ENCODE data around the gene CCDC78. TPM values are rescaled to one million over a fixed set of nuclear protein-coding genes. Genes with fewer than 3 reads are reported as not detected.

Gene CCDC78
- total and polyA plus RNA-seq, 2 of the 13 experiments (the other 11 are each of a cell fraction or from before 2014, with no cell fraction given): 0.53 to 1.5 TPM

DNA sequence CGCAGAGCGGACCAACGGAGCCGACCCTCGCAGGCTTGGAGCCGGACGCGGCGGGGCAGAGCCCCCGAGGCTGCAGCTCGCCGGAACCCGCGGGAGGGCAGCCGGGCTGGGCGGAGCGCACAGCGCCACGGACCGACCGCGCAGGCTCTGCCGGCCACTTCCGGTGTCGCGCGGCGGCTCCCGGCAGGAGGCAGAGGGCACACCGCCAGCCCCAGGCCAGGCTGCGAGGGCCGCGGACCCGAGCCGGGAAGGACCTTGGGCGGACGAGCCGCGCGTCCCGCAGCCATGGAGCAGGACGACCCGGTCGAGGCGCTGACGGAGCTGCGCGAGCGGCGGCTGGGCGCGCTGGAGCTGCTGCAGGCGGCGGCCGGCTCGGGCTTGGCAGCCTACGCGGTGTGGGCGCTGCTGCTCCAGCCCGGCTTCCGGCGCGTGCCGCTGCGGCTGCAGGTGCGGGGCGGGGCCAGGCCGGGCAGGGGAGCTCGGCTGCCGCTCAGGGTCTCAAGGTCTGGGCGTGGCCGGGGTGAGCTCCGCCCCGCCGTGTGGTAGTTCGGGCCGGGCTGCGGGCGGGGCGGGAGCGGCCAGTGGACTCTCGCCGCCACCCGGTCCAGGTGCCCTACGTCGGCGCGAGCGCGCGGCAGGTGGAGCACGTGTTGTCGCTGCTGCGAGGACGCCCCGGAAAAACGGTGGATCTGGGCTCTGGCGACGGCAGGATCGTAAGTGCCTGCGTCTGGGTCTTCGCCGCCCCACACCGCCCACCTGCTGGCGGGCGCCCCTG lies 5.1 kb downstream of the CCDC78 start, which contains the start of gene ANTKMT (continued):
- TF ChIP-seq, protein P1, sequence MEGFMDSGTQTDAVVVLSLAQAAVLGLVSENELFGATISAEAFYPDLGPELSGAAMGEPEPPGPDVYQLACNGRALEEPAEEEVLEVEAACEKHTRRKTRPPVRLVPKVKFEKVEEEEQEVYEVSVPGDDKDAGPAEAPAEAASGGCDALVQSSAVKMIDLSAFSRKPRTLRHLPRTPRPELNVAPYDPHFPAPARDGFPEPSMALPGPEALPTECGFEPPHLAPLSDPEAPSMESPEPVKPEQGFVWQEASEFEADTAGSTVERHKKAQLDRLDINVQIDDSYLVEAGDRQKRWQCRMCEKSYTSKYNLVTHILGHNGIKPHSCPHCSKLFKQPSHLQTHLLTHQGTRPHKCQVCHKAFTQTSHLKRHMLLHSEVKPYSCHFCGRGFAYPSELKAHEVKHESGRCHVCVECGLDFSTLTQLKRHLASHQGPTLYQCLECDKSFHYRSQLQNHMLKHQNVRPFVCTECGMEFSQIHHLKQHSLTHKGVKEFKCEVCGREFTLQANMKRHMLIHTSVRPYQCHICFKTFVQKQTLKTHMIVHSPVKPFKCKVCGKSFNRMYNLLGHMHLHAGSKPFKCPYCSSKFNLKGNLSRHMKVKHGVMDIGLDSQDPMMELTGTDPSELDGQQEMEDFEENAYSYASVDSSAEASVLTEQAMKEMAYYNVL (CRISPR knock-in tag; IDR thresholded peaks at IDR 0.05; ENCODE audit: borderline replicate concordance): 0 out of 2 replicates have a peak, but pooled peaks have one; percentile 18
- TF ChIP-seq ZNF274 (CRISPR knock-in tag; IDR thresholded peaks at IDR 0.05) (peak; percentile 87), ADNP (CRISPR knock-in tag; IDR thresholded peaks at IDR 0.05) (no peak), RARG (CRISPR knock-in tag; IDR thresholded peaks at IDR 0.05; ENCODE audit: low read depth) (no peak), NFYB (CRISPR knock-in tag; IDR thresholded peaks at IDR 0.05) (no peak), SAFB2 (CRISPR knock-in tag; IDR thresholded peaks at IDR 0.05; ENCODE audit: borderline replicate concordance, low read depth) (peak; percentile 60; the same call in 1 of the 2 replicates), ZNF251 (CRISPR knock-in tag; IDR thresholded peaks at IDR 0.05) (0 out of 2 replicates have a peak, but pooled peaks have one; percentile 48), HNF4A (CRISPR knock-in tag; IDR thresholded peaks at IDR 0.05) (peak; percentile 17; the same call in 1 of the 2 replicates), ZNF468 (CRISPR knock-in tag; IDR thresholded peaks at IDR 0.05) (no peak), RXRB (CRISPR knock-in tag; IDR thresholded peaks at IDR 0.05; ENCODE audit: borderline replicate concordance) (peak; percentile 32; the same call in 1 of the 2 replicates), ZNF605 (CRISPR knock-in tag; IDR thresholded peaks at IDR 0.05) (peak; percentile 77; the same call in 1 of the 2 replicates), ZNF569 (CRISPR knock-in tag; IDR thresholded peaks at IDR 0.05; ENCODE audit: borderline replicate concordance) (no peak), RORA (CRISPR knock-in tag; IDR thresholded peaks at IDR 0.05) (no peak), ELF1 (CRISPR knock-in tag; IDR thresholded peaks at IDR 0.05) (no peak)
- TF ChIP-seq, protein P2, sequence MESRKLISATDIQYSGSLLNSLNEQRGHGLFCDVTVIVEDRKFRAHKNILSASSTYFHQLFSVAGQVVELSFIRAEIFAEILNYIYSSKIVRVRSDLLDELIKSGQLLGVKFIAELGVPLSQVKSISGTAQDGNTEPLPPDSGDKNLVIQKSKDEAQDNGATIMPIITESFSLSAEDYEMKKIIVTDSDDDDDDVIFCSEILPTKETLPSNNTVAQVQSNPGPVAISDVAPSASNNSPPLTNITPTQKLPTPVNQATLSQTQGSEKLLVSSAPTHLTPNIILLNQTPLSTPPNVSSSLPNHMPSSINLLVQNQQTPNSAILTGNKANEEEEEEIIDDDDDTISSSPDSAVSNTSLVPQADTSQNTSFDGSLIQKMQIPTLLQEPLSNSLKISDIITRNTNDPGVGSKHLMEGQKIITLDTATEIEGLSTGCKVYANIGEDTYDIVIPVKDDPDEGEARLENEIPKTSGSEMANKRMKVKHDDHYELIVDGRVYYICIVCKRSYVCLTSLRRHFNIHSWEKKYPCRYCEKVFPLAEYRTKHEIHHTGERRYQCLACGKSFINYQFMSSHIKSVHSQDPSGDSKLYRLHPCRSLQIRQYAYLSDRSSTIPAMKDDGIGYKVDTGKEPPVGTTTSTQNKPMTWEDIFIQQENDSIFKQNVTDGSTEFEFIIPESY (CRISPR knock-in tag; IDR thresholded peaks at IDR 0.05): peak; percentile 74
- TF ChIP-seq, protein P3, sequence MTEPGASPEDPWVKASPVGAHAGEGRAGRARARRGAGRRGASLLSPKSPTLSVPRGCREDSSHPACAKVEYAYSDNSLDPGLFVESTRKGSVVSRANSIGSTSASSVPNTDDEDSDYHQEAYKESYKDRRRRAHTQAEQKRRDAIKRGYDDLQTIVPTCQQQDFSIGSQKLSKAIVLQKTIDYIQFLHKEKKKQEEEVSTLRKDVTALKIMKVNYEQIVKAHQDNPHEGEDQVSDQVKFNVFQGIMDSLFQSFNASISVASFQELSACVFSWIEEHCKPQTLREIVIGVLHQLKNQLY (CRISPR knock-in tag; IDR thresholded peaks at IDR 0.05): no peak
- TF ChIP-seq, protein P4, sequence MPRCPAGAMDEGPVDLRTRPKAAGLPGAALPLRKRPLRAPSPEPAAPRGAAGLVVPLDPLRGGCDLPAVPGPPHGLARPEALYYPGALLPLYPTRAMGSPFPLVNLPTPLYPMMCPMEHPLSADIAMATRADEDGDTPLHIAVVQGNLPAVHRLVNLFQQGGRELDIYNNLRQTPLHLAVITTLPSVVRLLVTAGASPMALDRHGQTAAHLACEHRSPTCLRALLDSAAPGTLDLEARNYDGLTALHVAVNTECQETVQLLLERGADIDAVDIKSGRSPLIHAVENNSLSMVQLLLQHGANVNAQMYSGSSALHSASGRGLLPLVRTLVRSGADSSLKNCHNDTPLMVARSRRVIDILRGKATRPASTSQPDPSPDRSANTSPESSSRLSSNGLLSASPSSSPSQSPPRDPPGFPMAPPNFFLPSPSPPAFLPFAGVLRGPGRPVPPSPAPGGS (CRISPR knock-in tag; IDR thresholded peaks at IDR 0.05): peak; percentile 95
- TF ChIP-seq, protein P5, sequence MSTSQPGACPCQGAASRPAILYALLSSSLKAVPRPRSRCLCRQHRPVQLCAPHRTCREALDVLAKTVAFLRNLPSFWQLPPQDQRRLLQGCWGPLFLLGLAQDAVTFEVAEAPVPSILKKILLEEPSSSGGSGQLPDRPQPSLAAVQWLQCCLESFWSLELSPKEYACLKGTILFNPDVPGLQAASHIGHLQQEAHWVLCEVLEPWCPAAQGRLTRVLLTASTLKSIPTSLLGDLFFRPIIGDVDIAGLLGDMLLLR (CRISPR knock-in tag; IDR thresholded peaks at IDR 0.05): peak; percentile 71; the same call in 1 of the 2 replicates
- TF ChIP-seq, protein P6, sequence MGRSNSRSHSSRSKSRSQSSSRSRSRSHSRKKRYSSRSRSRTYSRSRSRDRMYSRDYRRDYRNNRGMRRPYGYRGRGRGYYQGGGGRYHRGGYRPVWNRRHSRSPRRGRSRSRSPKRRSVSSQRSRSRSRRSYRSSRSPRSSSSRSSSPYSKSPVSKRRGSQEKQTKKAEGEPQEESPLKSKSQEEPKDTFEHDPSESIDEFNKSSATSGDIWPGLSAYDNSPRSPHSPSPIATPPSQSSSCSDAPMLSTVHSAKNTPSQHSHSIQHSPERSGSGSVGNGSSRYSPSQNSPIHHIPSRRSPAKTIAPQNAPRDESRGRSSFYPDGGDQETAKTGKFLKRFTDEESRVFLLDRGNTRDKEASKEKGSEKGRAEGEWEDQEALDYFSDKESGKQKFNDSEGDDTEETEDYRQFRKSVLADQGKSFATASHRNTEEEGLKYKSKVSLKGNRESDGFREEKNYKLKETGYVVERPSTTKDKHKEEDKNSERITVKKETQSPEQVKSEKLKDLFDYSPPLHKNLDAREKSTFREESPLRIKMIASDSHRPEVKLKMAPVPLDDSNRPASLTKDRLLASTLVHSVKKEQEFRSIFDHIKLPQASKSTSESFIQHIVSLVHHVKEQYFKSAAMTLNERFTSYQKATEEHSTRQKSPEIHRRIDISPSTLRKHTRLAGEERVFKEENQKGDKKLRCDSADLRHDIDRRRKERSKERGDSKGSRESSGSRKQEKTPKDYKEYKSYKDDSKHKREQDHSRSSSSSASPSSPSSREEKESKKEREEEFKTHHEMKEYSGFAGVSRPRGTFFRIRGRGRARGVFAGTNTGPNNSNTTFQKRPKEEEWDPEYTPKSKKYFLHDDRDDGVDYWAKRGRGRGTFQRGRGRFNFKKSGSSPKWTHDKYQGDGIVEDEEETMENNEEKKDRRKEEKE (IDR thresholded peaks at IDR 0.05): no peak
